HG03457 (cell line): ENCODE results near the gene MAP1LC3B.

Experiments
- ATAC-seq: cut with Tn5 transposase; IDR thresholded peaks from one replicate; pipeline ENCODE4 v1.9.1; 2021; ENCODE audit warnings: moderate number of reproducible peaks; ENCODE audit not compliant: unreplicated experiment

The MAP1LC3B gene

DNA sequence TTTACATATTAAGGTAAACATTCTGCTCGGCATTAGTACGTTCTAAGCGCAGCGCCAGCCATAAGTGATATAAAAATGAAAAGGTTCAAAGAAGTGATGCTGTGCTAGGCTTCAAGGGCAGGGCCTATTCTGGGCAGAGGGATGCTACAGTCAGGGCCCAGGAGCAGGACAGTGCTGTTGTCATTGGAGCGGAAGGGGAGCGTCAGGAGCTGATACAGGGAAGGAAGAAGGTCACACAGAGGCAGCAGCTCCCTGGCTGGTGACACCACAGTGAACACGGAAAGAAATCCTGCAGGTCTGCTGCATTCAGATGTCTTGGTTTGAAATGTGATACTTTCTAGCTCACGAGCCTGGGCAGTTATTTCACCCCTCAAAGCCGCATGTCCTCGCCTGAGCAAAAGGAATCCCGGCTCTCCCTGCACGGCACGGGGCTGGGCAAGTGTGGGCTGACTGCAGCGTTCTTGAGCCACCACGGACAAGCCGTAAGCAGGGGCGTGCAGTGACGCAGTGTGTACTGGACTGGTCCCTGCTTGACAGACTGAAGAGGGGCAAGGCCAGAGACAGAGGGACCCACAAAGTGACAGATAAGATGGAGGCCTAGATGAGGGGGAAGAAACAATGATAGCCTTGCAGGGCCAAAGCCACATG is 59.6 kb downstream of the MAP1LC3B start:
- no peak for ATAC-seq

DNA sequence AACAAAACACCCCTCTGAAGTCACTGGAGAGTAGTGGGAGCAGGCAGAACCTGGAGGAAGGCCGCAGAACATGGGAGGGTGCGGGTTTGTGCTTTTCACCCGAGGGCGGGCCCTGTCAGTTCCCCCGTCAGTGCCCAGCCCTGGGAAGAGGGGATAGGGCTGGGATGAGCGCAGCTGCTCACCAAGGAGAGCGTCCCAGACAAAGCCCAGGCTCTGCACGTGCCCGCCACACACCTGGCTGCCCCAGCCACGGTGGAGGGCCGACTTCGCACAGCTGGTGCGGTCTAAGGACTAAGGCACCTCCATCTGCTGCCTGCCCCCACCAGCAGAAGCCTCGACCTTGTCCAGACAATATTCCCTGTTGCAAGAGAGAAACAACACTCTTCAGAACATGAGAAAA is 61.2 kb downstream of the MAP1LC3B start:
- no peak for ATAC-seq
